HG02885 (cell line): ENCODE data around the gene OR2V1.
"Not testable (repeated sequence)": the region's sequence is repeated elsewhere in the genome, so short reads cannot be mapped to it uniquely, and the experiment has no call there.

Source experiments
- ATAC-seq: cut with Tn5 transposase; IDR thresholded peaks from one replicate; pipeline ENCODE4 v1.9.1; 2021; ENCODE audit warnings: mild to moderate bottlenecking; ENCODE audit not compliant: unreplicated experiment, poor library complexity

Gene OR2V1

GRCh38 chr5:181130832-181131496 is at the start of gene OR2V1:
TSS of gene OR2V1 (minus strand) at chr5:181131169. CDS start at chr5:181125304, 5,865 bp downstream.
- ATAC-seq: no peak

DNA sequence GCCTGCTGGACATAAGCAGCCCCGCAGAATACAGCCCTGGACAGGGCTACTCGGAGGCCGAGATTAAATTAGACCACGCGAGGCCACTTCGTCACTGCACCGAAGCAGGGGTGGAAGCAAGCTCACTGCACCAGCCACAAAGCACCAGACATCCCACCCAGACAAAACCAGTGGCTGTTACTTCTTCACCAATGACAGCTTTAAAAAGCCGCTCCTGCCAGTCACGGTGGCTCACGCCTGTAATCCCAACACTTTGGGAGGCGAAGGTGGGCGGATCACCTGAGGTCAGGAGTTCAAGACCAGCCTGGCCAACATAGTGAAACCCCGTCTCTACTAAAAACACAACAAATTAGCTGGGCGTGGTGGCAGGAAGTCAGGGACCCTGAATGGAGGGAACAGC is 46.6 kb upstream of the OR2V1 start:
- not testable (repeated sequence) for ATAC-seq

DNA sequence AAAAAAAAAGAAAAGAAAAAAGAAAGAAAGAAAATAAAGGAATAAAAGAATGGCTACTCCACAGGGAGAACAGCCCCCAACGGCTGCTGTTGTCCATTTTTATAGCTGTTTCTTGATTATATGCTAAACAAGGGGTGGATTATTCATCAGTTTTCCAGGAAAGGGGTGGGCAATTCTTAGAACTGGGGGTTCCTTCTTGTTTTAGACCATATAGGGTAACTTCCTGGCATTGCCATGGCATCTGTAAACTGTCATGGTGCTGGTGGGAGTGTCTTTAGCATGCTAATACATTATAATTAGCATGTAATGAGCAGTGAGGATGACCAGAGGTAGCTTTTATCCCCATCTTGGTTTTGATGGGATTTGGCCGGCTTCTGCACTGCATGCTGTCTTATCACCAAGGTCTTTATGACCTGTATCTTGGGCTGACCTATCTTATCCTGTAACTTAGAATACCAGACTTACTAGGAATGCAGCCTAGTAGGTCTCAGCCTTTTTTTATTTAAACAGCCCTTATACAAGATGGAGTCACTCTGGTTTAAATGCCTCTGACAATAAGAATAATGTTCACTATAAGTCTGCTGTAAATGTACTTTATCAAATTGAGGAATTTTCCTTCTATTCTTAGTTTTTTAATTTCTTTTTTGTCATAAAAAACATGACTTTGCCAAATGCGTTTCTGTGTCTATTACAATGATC is 45.4 kb upstream of the OR2V1 start:
- ATAC-seq: no peak

DNA sequence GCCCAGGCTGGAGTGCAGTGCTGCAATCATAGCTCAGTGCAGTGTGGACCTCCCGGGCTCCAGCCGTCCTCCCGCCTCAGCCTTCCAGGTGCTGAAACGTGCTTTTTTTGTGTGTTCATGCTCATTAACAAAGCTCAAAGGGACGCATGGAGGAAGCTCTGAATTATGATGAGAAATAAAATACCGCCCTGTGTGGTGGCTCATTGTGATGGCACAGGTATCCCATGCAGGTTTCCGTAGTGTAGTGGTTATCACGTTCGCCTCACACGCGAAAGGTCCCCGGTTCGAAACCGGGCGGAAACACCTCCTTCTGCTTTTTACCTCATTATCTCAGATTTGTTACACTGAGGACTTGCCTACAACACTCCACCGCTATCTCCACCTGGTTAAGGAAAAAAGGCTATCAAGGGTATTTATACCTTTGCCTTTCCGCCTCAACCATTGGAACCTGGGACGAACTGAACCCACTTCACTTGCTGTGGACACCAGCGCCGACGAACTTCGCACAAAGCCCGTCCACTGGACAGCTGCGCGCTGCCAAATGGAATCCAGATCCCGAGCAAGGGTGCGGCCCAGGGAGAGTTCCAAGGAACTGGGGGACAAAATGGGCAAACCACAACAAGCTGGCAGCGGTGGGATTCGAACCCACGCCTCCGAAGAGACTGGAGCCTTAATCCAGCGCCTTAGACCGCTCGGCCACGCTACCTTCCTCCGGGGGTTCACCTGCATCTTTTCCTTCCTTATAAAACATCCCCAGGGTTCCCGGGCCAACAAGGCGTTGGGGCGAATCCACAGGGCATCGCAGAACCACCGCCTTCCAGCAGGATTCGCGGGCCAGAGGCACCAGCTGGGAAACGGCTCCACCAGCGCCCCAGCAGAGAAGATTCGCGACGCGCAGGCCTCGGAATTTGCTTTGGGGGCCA is 42.7 kb upstream of the OR2V1 start:
- peak; percentile 68 for ATAC-seq

DNA sequence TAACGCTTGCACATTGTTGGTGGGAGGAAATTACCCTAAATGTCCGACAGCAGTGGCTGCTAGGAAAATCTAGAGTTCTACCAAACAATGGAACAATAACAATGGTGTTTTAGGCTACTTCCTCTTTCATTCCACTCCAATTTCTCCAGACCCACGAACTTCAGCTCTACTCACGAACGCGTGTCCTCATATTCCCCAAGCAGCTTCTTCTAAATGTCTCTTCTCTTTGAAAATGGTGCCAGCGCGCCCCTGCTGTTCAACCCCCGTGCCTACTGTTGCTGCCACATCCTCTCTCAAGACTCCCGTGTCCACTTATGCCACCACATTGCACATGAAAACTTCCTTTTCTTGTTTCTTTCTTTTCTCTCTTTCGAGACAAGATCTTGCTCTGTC is 42.1 kb upstream of the OR2V1 start:
- ATAC-seq: no peak

DNA sequence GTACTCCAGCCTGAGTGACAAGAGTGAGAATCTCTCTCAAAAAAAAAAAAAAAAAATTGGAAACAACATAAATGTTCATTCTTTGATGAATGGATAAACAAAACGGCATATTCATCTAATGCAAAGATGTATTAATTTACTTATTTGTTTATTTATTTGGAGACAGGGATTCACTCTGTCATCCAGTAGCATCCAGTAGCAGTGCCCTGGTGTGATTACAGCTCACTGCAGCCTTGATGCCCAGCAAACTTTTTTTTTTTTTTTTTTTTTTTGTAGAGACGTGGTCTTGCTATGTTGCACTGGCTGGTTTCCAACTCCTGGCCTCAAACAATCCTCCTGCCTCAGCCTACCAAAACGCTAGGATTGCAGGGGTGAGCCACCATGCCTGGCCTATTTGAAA is 40.8 kb upstream of the OR2V1 start:
- no peak for ATAC-seq

DNA sequence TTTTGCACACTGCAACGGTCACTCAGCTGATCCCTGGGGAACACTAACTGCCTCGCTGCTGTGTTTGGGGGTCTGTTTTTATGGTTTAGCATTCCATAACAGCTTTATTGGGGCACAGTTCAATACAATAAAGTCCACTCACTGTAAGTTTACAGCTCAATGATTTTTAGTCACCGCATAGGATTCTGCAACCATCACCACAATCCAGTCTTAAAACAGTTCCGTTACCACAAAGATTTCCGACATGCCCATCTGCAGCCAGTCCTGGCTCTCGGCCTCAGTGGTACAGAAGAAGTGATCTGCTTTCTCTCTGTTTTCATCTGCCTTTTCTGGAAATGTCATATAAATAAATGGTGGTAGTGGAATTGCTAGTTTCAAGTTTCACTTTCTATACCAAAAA is 40.0 kb upstream of the OR2V1 start:
- ATAC-seq: no peak

DNA sequence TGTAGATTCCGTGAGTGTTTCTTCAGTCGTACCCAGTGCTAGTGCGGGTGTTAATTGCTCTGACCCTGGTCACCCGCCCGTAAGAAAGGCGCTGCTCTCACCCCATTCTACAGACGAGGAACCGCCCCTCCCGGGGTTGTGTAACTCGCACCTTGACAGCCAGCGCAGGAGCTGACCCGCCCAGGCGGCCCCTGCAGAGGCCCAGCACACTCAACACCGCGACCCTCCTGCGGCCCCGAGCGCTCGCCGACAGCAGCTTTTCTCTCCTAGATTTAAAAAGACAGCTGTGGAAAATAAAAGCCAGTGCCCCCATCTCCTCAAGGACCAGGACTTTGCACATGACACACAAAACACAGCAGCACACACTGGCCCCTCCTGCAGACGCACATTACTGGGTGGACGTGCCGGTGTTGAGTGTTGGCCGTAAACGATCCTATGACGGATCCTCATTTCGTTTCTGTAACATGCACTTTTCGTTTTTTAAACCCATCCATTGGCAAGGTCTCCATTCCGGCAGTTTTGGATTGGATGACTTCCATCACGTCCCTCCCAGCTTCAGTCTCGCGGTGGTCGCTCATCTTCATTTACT is 39.4 kb upstream of the OR2V1 start:
- no peak for ATAC-seq

DNA sequence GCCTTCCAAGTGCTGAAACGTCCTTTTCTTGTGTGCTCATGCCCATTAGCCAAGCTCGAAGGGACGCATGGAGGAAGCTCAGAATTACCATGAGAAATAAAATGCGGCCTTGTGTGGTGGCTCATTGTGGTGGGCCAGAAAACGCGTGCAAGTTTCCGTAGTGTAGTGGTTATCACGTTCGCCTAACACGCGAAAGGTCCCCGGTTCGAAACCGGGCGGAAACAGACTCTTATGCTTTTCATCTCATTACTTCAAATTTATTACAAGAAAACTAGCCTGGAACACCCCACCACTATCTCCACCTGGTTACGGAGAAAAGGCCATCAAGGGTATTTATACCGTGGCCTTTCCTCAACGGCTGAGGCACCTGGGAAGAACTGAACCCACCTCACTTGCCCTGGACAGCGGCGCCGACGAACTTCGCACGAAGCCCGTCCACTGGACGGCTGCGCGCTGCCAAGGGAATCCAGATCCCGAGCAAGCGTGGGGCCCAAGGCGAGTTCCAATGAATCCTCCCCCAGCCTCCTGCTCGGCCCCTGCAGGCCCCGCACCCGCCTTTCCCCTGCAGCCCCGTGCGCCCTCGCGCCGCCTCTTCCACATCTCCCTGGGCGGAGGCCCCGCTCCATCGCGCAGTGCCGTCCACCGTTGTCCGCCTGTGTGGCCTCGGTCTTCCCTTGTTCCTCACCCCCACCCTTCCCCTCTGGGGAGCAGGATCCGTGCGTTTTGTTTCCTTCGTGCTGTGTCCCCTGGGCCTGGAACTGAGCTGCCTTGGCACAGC is 38.7 kb upstream of the OR2V1 start:
- ATAC-seq: peak; percentile 45

DNA sequence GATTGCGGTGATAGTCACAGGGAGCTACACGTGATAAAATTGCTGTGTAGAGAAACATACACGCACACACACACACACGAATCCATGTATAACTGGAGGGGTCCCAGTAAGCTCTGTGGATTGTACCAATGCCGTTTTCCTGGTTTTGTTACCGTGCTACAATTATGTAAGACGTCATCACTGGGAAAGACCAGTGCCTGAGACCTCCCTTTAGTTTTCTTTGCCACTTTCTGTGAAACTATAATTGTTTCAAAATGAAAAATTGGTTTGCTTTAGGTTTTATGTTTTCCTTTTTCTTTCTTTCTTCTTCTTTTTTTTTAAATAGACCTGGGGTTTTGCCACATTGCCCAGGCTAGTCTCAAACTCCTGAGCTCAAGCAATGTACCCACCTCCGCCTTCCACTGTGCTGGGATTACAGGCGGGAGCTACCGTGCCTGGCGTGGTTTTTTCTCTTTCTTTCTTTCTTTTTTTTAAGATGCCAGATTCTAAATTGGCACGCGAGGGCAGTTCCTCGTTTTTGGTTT is 37.7 kb upstream of the OR2V1 start:
- no peak for ATAC-seq

DNA sequence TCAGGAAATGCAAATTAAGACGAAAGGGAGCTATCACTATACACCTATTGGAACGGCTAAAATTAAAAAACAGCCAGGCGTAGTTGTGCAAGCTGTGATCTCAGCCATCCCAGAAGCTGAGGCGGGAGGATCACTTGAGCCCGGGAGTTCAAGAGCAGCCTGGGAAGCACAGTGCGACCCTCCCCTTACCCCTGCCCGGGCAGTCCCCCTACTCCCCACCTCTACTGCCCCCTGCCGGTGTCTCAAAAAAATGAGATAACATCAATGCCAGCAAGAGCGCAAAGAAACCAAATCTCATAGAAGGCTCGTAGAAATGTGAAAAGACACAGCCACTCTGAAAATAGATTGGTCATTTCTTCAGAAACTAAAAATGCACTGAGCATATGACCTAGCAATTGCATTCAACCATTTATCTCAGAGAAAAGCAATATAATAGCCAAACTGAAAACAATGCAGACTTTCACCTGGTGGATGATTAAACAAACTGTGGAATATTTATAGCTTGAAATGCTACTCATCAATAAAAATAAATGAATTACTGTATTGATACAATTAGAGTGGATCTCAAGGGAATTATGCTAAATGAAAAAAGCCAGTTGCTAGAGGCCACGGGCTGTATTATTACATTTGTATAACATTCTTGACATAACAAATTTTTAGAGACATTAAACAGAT is 37.0 kb upstream of the OR2V1 start:
- ATAC-seq: no peak

DNA sequence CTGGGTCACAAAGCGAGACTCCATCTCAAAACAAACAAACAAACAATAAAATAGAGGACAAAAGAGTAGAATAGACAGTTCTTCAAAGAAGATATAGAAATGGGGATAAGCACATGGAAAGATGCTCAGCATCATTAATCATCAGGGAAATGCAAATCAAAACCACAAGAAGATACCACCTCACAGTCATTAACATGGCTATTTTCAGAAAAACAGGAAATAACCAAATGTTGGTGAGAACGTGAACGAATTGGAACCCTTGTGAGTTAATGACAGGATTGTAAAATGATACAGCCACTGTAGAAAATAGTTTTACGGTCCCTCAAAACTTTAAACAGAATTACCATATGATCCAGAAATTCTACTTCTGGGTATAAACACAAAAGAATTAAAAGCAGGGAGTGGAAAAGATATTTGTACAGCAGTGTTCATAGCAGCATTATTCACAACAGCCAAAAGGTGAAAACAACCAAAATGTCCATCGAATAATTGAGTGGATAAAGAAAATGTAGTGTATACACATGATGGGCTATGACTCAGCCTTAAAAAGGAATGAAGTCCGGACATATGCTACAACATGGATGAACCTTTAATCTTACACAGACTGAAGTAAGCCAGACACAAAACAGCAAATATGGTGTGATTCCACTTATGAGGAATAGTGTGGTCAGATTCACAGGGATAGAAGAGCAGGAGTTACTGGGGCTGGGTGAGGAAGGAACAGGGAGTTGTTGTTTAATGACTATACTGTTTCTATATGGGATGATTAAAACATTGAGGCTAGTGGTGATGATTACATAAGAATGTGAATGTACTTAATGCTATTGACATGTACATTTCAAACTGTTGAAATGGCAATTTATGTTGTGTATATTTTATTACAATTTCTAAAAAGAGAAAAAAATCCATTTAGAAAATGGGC is 36.1 kb upstream of the OR2V1 start:
- no peak for ATAC-seq

- no peak for ATAC-seq
Measured at GRCh38 chr5:181164076-181164952, 33.3 kb upstream of the OR2V1 start.

DNA sequence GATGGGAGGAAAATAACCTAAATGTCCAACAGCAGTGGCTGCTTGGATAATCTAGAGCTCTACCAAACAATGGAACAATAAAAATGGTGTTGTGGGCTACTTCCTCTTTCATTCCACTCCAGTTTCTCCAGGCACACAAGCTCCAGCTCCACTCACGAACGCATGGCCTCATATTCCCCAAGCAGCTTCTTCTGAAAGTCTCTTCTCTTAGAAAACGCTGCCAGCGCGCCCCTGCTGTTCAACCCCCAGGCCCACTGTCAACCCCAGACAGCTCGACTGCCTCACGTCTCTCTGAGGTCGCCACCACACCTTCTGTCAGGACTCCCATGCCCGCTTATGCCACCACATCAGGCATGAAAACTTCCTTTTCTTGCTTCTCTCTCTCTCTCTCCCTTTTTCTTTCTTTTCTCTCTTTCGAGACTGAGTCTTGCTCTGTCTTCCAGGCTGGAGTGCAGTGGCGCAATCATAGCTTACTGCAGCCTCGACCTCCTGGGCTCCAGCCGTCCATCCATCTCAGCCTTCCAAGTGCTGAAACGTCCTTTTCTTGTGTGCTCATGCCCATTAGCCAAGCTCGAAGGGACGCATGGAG is 32.6 kb upstream of the OR2V1 start:
- ATAC-seq: no peak

DNA sequence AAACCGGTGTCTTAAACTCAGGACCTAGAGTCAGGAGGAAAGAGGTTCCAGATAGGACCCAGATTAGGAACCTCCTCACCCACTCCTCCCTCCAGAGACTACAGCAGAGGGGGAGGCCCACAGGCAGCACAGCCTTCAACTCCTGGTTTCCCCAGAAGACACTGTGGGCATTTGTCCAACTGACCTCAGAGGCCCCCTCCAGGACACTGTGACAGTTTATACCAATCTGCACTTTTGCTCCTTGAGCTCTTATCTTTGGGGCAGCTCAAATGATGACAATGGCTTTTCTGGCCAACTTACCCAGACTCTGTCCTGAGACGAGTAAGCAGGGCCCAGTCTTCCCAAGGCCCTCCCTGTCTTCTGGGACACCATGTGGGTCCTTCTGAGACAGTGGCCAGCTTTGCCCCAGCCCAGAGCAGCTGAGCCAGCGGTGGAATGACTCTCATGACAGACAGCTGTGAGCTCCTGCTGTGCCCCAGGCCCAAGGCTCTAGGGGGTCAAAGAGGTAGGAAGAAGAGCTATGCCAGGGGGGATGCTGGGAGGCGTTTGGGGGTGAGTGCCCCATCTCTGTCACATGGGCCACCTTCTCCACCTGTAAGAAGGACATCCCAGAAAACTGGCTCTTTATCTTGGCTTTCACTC is 30.7 kb upstream of the OR2V1 start:
- no peak for ATAC-seq

DNA sequence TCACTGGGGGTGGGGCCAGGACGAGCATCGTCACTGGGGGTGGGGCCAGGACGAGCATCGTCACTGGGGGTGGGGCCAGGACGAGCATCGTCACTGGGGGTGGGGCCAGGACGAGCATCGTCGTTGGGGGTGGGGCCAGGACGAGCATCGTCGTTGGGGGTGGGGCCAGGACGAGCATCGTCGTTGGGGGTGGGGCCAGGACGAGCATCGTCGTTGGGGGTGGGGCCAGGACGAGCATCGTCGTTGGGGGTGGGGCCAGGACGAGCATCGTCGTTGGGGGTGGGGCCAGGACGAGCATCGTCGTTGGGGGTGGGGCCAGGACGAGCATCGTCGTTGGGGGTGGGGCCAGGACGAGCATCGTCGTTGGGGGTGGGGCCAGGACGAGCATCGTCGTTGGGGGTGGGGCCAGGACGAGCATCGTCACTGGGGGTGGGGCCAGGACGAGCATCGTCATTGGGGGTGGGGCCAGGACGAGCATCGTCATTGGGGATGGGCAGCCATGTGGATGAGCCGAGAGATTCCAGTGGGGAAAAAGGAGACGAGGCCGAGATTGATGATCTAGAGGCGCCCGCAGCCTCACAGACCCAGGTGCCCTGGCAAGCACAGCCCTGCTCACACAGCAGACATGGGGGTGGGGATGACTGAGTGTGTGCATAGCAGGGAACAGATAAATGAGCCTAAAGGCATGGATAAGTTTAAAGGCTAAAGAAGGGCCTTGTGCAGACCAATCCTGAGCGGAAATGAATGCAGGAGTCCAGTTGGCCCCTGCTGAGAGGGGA is 30.0 kb upstream of the OR2V1 start:
- not testable (repeated sequence) for ATAC-seq
